IPS DF 6.9 (cell line): ENCODE data around the gene SAG.

ENCODE experiments used
- DNase-seq: peaks from one replicate; pipeline ENCODE4 v3.0.0-alpha.2; 2013; ENCODE audit warnings: low read depth, low spot score
- H3K27ac ChIP-seq: one replicate; pipeline ENCODE4 v1.5.1; 2013; ENCODE audit warnings: low read length, control low read depth
- H3K27me3 ChIP-seq: 2 replicates; pipeline ENCODE4 v1.6.1; 2013; ENCODE audit warnings: mild to moderate bottlenecking, low read length; ENCODE audit not compliant: control insufficient read depth, insufficient read depth
- H3K36me3 ChIP-seq: 2 replicates; pipeline ENCODE4 v1.6.1; 2013; ENCODE audit warnings: low read length; ENCODE audit not compliant: control insufficient read depth, insufficient read depth
- H3K4me1 ChIP-seq: 2 replicates; pipeline ENCODE4 v1.6.1; 2013; ENCODE audit warnings: low read length; ENCODE audit not compliant: control insufficient read depth, insufficient read depth
- H3K4me3 ChIP-seq: 2 replicates; pipeline ENCODE4 v1.5.1; 2013; ENCODE audit warnings: mild to moderate bottlenecking, low read length
- H3K9me3 ChIP-seq: 2 replicates; pipeline ENCODE4 v1.6.1; 2013; ENCODE audit warnings: low read length, inconsistent platforms; ENCODE audit not compliant: control insufficient read depth, insufficient read depth
- WGBS: extraction: QIAGEN DNeasy Blood & Tissue Kit; methylation state at CpG from one replicate; pipeline ENCODE4 v1.1.7; 2013; ENCODE audit warnings: mixed read lengths, missing lambda C conversion rate; ENCODE audit not compliant: insufficient read length, insufficient coverage; 5-methylcytosine and 5-hydroxymethylcytosine counted together

The SAG gene

GRCh38 chr2:233386382-233387041 lies 78.9 kb downstream of the SAG start:
- H3K4me3 ChIP-seq = no peak overlapping the region
- no peaks in the 10 kb centered on the region for H3K36me3 ChIP-seq
- peaks cover 2% of the 10 kb centered on the region for H3K4me1 ChIP-seq

GRCh38 chr2:233387225-233387624 lies 79.6 kb downstream of the SAG start:
- Histone ChIP-seq H3K27me3 (no peaks in the 10 kb centered on the region), H3K9me3 (no peaks in the 10 kb centered on the region), H3K36me3 (no peaks in the 10 kb centered on the region), H3K4me3 (no peak overlapping the region), H3K4me1 (peaks cover 2% of the 10 kb centered on the region), H3K27ac (no peak overlapping the region)
- no peak for DNase-seq
- WGBS = no CpG with 5 or more reads among the region's 13 CpGs

More at GRCh38 chr2:233386382-233387041, 78.9 kb downstream of the SAG start:
- Histone ChIP-seq H3K27ac (no peak overlapping the region), H3K9me3 (no peaks in the 10 kb centered on the region), H3K27me3 (no peaks in the 10 kb centered on the region)
- DNase-seq = no peak
- no CpG with 5 or more reads among the region's 13 CpGs for WGBS

DNA sequence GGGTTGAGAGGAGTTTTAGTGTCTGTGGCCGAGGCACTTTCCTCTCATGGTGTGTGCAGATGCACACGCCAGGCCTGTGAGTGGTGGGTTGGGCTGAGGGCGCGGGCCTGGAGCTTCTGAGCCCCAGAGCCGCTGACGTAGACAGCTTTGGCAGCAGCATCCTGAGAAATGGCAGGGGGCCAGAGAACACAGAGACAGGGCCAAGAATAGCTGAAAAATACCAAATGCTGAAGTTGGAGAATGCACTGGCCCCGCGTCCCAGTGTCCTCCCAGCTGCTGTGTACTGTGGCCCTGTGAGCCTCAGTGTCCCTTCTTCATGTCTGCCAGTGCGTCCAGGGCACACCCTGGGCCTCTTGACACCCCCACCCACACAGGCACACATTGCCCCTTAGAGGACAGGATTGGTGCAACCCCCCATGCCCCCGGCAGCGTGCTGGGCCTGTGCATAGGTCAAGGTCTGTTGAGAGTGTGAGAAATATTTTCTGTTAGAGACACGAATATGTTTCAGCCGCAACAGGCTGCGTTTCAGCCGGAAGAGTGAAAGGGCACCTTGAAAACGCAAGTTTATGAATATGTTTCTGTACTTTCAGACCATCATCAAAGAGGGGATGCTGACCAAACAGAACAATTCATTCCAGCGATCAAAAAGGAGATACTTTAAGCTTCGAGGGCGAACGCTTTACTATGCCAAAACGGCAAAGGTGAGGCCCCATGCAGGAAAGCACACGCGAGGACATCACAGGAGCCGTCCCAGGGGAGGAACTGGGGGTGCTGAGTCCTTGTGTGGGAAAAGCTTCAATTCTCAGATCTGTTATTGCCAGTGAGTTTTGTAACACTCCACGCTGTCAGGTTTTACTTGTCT lies 80.3 kb downstream of the SAG start:
- H3K4me3 ChIP-seq = no peak overlapping the region
- H3K27me3 ChIP-seq = no peaks in the 10 kb centered on the region
- H3K27ac ChIP-seq = no peak overlapping the region
- H3K9me3 ChIP-seq = no peaks in the 10 kb centered on the region
- peaks cover 2% of the 10 kb centered on the region for H3K4me1 ChIP-seq
- no CpG with 5 or more reads among the region's 25 CpGs for WGBS
- DNase-seq = no peak
- no peaks in the 10 kb centered on the region for H3K36me3 ChIP-seq

DNA sequence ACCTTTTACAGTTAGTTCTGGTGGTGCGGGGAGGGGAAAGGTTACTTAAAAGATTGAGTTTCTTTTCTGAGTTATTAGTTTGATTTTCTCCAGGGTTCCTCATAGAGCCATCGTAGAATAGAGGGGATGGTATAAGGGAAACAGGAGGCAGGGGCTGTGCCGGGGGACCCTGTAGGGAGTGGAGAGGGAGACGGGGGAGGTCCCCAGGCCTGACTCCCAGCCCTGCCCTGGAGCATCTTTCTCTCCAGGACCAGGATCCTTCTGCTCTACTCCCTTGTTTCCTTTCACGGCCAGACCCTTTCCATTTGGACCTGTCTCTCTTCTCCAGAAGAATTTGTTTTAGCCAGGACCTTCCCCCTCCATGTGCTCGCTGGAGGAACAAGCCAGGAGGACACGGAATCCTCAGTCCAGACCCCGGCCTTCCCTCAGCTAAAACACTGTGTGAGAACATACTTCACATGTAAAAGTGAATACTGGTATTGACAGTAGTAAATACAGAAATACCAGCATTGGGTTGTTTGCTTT lies 82.0 kb downstream of the SAG start:
- DNase-seq = no peak
- Histone ChIP-seq H3K36me3 (no peaks in the 10 kb centered on the region), H3K27ac (no peak overlapping the region), H3K4me1 (peaks cover 2% of the 10 kb centered on the region), H3K4me3 (no peak overlapping the region), H3K27me3 (no peaks in the 10 kb centered on the region), H3K9me3 (no peaks in the 10 kb centered on the region)
- WGBS = no CpG with 5 or more reads among the region's 8 CpGs

DNA sequence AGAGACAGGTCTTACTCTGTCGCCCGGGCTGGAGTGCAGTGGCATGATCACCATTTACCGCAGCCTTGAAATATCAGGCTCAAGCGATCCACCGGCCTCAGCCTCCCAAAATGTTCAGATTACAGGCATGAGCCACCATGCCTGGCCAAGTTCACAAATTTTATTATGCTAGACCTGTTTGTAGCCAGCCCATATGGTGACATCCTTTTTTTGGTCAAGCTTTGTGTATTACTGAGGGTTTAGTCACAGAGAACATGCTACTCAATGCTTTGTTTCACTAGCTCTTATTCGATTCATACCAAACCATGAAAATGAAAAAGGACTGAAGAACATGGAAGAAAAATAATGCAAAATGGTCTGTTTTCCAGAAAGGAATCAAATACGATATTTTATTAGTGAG lies 88.1 kb downstream of the SAG start:
- Histone ChIP-seq H3K27ac (no peak overlapping the region), H3K27me3 (no peaks in the 10 kb centered on the region), H3K36me3 (no peaks in the 10 kb centered on the region), H3K4me3 (no peak overlapping the region), H3K9me3 (no peaks in the 10 kb centered on the region), H3K4me1 (peaks cover 6% of the 10 kb centered on the region; the same call in 1 of the 2 replicates)
- DNase-seq = no peak
- no CpG with 5 or more reads among the region's 7 CpGs for WGBS
